ACHN (cell line): ENCODE data around the gene KIAA1671.

ENCODE experiments used
- DNase-seq: peaks from one replicate; pipeline ENCODE4 v3.0.0-alpha.2; 2015
- in situ Hi-C: cut with HindIII; loops from 2 replicates; pipeline ENCODE4 v1.10.0; 2017; ENCODE audit warnings: low sequenced_read_pairs, low pct_ligation_motif_present, low pct_unique_long_range_greater_than_20kb

KIAA1671 gene

GRCh38 chr22:25143156-25144076 lies 190.9 kb downstream of the KIAA1671 start:
- no peak for DNase-seq
- in situ Hi-C loops, result no loop called here

- in situ Hi-C loops, result no loop called here
- DNase-seq, result no peak
Measured at GRCh38 chr22:25144522-25144921, 192.0 kb downstream of the KIAA1671 start.

DNA sequence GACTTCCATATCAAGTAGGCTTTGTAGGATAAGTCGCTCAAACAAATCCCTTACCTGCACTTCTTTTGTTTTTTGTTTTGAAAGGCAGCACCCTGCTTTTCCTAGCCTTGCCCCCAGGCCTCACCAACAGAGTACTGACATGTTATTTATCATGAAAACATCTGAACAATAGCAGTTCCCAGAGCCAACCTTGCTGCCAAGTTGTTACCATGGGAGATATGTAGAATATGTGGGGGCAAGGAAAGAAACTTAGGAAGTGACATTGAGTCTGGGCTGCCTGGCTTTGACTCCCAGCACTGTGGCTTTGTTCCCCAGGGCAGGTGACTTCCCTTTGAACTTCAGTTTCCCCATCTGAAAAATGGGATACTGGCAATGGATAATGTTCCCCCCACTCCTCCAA lies 193.8 kb downstream of the KIAA1671 start:
- no peak for DNase-seq
- in situ Hi-C loops, result no loop called here

DNA sequence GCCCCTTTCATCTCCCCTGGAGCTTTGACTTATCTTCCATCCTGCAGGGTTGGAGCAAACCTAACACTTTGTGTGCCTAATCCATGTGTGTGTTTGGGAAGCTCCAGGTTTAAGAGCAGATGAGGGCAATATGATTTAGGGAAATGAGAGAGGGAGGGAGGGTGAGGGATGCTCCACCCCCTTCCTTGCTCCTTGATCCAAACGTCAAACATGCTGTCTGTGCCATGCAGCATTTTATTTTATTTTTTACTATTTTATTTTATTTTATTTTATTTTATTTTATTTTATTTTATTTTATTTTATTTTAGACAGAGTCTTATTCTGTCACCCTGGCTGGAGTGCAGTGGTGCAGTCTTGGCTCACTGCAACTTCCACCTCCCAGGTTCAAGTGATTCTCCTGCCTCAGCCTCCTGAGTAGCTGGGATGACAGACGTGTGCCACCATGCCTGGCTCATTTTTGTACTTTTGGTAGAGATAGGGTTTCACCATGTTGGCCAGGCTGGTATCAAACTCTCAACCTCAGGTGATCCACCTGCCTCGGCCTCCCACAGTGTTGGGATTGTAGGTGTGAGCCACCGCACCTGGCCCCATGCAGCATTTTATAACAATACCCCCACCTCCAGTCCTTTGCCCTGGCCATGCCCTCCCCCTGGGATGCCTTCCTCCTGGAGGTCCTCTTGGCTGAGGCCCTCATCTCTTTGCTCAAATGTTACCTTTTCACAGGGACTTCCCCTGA lies 194.6 kb downstream of the KIAA1671 start:
- in situ Hi-C loops, result no loop called here

DNA sequence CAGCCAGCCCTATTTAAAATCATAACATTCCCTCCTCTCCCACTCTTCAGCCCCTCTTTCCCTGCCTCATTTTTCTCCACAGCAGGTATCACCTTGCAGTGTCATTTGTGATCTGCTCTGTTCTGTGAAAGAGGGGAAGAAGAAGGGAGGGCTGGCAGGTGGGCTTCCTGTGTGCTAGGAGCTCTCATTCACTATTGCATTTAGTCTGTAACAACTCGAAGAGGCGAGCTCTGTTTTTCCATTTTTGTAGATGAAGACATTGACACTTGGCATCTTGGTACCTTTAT lies 195.1 kb downstream of the KIAA1671 start:
- no peak for DNase-seq
- in situ Hi-C loops, result no loop called here

More for the DNA sequence above, 194.6 kb downstream of the KIAA1671 start:
- DNase-seq, result no peak

DNA sequence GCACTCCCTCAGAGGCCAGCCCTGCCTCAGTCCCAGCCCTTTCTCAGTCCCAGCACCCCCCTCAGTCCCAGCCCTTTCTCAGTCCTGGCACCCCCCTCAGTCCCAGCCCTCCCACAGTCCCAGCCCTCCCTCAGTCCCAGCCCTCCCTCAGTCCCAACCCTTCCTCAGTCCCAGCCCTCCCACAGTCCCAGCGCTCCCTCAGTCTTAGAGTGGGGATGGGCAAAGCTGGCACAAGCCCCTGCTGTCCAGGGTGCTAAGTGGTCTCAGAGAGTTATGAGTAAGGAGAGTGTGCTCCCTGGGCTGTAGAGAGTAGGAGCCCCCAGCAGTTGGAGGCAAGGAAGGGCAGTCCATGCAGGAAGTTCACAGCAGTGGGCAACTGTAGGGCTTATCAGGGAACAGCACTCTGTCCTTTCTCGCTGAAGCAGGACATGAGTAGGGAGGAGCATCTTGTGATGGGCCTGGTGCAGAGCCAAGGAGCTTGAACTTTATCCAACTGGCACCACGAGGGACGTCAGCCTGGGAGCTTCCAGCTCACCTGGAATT lies 195.7 kb downstream of the KIAA1671 start:
- in situ Hi-C loops, result no loop called here
- no peak for DNase-seq

DNA sequence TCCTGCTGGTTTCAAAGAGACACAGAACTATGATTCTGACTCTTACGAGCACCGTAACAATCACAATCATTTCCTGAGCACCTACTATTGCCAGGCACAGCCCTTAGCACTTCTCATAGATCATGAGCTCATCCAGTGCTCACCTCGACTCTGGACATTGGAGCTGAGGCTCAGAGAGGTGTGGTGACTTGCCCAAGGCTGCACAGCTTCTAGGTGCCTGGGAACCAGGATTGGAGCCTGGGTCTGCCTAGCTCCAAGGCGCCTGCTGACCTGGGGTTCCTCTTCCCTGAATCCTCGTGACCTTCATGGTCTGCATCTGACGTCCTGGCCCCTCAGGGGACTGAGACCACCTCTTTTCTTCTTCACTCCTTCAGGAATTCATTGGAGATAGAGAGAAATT lies 196.5 kb downstream of the KIAA1671 start:
- DNase-seq, result no peak
- in situ Hi-C loops, result no loop called here

DNA sequence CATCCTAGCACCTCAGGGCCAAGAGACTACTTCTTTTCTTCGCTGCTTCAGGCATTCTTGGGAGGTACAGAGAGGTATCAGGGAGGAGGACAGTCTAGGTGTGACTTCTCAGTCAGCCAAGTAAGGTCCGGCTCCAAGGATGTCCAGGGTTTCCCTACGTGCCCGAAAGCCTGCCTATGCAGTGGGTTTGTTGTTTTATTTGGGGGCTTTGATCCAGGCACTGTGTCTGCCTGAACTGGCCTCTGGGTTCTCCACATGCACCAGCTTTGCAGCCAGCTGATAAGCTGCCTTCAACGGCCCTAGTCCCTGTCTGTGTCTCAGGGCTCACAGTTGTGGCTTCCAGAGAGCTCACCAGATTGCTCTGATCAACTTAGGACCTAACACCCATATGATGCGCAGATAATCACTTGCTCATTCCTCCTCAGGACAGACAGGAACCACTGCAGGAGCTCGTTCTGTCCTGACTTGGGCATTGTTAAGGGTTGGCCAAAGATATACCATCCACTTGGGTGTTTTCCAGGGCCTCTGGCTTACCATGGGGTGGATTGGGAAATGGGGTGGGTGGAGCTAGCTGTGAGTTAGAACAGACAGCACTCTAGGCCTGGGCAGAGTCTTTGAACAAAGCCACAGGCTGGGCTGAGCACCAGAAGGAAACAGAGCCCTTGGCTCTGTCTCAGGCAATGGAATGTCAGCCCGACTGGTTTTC lies 201.6 kb downstream of the KIAA1671 start:
- no peak for DNase-seq
- in situ Hi-C loops, result no loop called here

GRCh38 chr22:25154667-25154999 lies 202.1 kb downstream of the KIAA1671 start:
- DNase-seq, result no peak
- in situ Hi-C loops, result no loop called here

DNA sequence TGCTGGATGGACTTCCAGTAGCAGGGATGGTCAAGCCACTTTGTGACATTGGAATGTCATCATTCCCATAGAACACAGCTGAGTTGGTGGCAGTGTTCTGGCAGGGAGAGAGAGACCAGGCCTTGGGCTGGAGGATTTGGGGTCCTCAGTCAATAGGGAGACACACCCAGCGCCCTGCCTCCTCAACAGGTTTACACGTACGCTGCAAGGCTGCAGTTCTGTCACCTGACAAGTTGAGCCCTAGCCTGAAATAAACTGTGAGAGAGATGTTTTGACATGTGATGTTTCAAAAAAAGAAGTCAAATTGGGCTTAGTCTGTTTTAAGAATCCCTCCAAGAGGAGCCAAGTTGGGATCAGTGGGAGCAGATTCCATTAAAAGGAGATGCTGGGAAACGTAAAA lies 204.2 kb downstream of the KIAA1671 start:
- in situ Hi-C loops, result no loop called here
- DNase-seq, result no peak

DNA sequence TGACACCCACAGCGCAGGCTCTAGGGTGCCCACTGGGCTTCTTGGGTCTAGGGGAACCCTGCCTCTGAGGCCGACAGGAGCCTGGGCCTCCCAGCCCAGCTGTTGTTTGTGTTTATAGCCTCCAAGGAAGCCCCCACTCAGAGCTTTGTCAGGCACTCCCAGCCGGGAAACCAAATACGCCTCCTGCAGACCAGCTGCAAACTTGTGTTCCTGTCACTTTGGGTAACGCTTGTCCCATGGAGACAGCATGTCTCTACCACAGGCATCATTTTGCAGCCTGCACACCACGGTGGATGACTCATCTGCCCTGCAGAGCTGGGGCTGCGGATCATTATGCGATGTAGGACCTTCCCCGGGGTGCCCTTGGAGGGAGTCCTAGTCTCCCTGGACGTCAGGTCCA lies 206.5 kb downstream of the KIAA1671 start:
- DNase-seq, result no peak
- in situ Hi-C loops, result no loop called here

DNA sequence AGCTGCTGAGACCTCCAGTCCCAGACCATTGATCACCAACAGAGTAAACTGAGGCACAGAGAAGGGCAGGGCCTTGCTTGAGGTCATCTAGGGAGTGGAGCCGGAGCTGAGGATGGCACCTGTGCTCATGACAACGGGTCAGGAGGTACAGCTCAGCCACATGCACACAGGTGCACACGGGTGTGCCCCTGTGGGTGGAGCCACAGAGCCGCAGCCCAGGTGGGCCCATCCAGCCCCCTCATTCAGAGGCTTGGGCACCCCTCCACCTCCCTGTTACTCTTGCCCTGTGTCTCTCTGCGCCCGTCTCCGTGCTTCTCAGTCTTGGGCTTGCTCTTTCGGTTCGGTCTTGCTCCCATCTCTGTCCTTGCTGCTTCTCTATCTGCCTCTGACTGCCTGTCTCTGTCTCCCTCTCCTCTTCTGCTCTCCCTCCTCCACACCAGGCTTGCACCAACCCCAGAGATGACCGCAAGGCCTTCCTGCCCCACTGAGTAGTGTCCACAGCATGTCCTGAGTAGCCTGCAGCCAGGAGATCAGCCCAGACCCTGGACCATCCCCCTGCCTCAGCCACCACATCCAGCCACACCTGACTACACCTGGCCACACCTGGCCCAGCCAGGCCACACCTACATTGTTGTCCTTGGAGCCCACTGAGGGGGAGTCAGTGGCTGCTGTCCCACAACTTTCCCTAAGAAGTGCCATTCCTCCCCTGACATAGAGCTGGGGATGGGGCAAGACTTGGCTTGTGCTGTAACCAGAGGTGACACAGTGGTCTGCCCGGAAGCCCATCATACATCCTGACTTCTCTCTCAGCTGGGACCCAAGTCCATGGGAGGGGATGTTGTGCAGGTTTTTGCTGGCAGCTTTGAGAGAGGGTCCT lies 207.8 kb downstream of the KIAA1671 start:
- in situ Hi-C loops, result no loop called here
- no peak for DNase-seq

GRCh38 chr22:25161017-25161915 lies 208.8 kb downstream of the KIAA1671 start:
- no peak for DNase-seq
- in situ Hi-C loops, result no loop called here

DNA sequence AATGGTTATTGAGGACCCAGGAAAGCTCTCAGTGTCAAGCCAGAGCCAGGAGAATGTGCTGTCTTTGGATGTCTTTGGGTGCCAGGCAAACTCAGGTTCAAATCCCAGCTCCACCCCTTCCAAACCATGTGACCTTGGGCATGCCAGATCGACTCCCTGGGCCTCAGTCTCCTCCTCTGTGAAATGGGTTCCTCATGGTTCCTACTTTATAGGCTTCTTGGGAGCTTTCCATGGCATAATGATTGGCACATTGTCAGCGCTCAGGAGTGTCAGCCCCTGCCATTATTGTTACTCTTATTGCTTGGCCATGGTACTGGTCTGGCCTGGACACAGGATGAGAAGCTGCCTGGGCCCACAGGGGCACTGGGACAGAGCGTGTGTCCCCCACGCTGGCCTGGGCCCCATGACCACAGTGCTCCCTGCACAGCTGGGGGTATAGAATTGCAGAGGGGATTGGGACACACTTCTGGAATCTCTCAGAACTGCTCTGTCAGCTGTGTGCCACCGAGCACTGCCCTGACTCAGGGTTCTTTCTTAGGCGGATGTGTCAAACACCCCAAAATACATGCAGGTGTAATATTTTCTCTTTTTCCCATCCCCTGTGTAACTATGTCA lies 209.5 kb downstream of the KIAA1671 start:
- in situ Hi-C loops, result no loop called here
- DNase-seq, result no peak

GRCh38 chr22:25162561-25162960 lies 210.0 kb downstream of the KIAA1671 start:
- DNase-seq, result no peak
- in situ Hi-C loops, result no loop called here

DNA sequence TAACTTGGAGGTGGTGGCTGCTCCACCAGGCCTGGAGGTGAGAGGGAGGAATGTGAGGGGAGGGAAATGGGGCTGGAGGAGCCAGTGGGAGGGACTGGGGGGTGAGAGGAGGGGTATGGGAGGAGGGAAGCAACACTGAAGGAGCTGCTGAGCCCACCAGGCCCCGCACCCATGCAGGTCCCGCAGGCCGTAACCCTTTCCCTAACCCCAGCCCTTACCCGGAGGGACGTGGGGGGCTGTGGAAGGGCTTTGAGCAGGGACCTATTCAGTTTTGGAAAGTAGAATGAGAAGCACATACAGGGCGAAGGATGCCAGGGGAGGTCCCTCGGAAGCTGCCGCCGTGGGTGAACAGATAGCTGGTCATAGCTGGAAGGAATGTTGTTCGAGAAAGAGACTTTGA lies 213.3 kb downstream of the KIAA1671 start:
- DNase-seq, result no peak
- in situ Hi-C loops, result no loop called here
